ENCODE data around the gene STT3B. TPM values are rescaled to one million over a fixed set of nuclear protein-coding genes. Genes with fewer than 3 reads are reported as not detected.
A peak's percentile ranks its signal among the peaks of the same experiment; 100 is the strongest.

STT3B gene
- total RNA-seq, 2 donors from 2014 or later, result 106 to 132 TPM

DNA sequence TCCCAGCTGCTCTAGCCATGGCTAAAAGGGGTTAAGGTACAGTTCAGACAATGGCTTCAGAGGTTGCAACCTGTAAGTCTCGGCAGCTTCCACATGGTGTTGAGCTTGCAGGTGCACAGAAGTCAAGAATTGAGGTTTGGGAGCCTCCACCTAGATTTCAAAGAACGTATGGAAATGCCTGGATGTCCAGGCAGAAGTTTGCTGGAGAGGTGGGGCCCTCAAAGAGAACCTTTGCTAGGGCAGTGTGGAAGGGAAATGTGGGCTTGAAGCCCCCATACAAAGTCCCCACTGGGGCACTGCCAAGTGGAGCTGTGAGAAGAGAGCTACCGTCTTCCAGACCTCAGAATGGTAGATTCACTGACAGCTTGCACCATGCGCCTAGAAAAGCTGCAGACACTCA is 73.7 kb downstream of the STT3B start:
- TF ChIP-seq POLR2A (IDR thresholded peaks at IDR 0.05), result no peak
- no peak for TF ChIP-seq CTCF (IDR thresholded peaks at IDR 0.05)
- TF ChIP-seq POLR2AphosphoS5 (IDR thresholded peaks at IDR 0.05), result no peak
- no peak overlapping the region for H3K27ac ChIP-seq
- intact Hi-C loops (cut with DNase I), result no loop called here
- DNase-seq (ENCODE audit: low spot score), result no peak
- H3K4me1 ChIP-seq (replicated peaks), result no peaks in the 10 kb centered on the region
- 97% methylated on average over 4 of the region's 4 CpGs for WGBS
- no peaks in the 10 kb centered on the region for H3K36me3 ChIP-seq
- H3K27me3 ChIP-seq (replicated peaks; ENCODE audit: insufficient read depth), result no peaks in the 10 kb centered on the region
- H3K4me3 ChIP-seq, result no peak overlapping the region
- no peaks in the 10 kb centered on the region for H3K9me3 ChIP-seq

- no peaks in the 10 kb centered on the region for H3K9me3 ChIP-seq
- no peak overlapping the region for H3K27ac ChIP-seq
- peak; percentile 13 for DNase-seq (ENCODE audit: low spot score)
- H3K27me3 ChIP-seq (replicated peaks; ENCODE audit: insufficient read depth), result no peaks in the 10 kb centered on the region
- H3K36me3 ChIP-seq, result no peaks in the 10 kb centered on the region
- TF ChIP-seq CTCF (IDR thresholded peaks at IDR 0.05) (peak in 3 of 4 experiments; percentile 43 to 71 (median 70)), POLR2A (IDR thresholded peaks at IDR 0.05) (no peak), POLR2AphosphoS5 (IDR thresholded peaks at IDR 0.05) (no peak)
- no peaks in the 10 kb centered on the region for H3K4me1 ChIP-seq (replicated peaks)
- 64% methylated on average over 1 of the region's 1 CpG for WGBS
- intact Hi-C loops (cut with DNase I), result loop anchor here (5.0 to 10.0 kb wide), 2 partner anchors 154 to 532 kb away; no protein-coding TSS in a partner anchor
- H3K4me3 ChIP-seq, result no peak overlapping the region
Measured at GRCh38 chr3:31610700-31611275, 78.1 kb downstream of the STT3B start.

- TF ChIP-seq CTCF (IDR thresholded peaks at IDR 0.05), result no peak
- no peak for TF ChIP-seq POLR2A (IDR thresholded peaks at IDR 0.05)
- no peak for TF ChIP-seq POLR2AphosphoS5 (IDR thresholded peaks at IDR 0.05)
- Histone ChIP-seq H3K36me3 (no peaks in the 10 kb centered on the region), H3K27ac (no peak overlapping the region), H3K27me3 (replicated peaks; ENCODE audit: insufficient read depth) (no peaks in the 10 kb centered on the region), H3K4me3 (no peak overlapping the region), H3K4me1 (replicated peaks) (no peaks in the 10 kb centered on the region), H3K9me3 (no peaks in the 10 kb centered on the region)
- intact Hi-C loops (cut with DNase I), result loop anchor here (5.0 to 10.0 kb wide), 2 partner anchors 152 to 529 kb away; no protein-coding TSS in a partner anchor
- 83% methylated on average over 1 of the region's 1 CpG for WGBS
- DNase-seq (ENCODE audit: low spot score), result no peak
Measured at GRCh38 chr3:31613177-31613576, 80.5 kb downstream of the STT3B start.

DNA sequence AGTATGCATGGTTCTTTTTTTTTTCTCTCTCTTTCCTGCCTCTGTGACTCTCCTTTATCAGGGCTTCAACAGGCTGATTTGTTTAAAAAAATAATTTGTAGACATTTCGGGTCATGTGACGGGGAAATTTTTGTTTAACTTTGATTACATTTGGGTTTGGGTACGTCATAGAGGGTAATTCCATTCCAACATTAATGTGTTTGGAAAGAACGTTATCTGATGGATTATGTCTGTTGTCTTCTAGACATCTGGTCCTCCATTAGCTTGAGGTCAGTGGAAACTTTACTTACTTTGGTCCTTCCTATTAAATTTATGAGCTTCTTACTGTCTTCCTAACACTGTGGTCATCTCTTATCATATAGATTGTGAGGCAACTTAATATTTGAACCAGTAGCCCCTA is 80.9 kb downstream of the STT3B start:
- no peak for DNase-seq (ENCODE audit: low spot score)
- Histone ChIP-seq H3K36me3 (no peaks in the 10 kb centered on the region), H3K27me3 (replicated peaks; ENCODE audit: insufficient read depth) (no peaks in the 10 kb centered on the region), H3K9me3 (no peaks in the 10 kb centered on the region), H3K4me1 (replicated peaks) (no peaks in the 10 kb centered on the region), H3K4me3 (no peak overlapping the region), H3K27ac (no peak overlapping the region)
- intact Hi-C loops (cut with DNase I), result loop anchor here (5.0 to 10.0 kb wide), 2 partner anchors 151 to 529 kb away; no protein-coding TSS in a partner anchor
- WGBS, result 73% methylated on average over 4 of the region's 4 CpGs
- TF ChIP-seq POLR2AphosphoS5 (IDR thresholded peaks at IDR 0.05) (no peak), CTCF (IDR thresholded peaks at IDR 0.05) (no peak), POLR2A (IDR thresholded peaks at IDR 0.05) (no peak)
